Measurements from ENCODE around the gene XPNPEP3.

- TF ChIP-seq POLR2AphosphoS5 (IDR thresholded peaks at IDR 0.05; ENCODE audit: low read depth, low read length) (no peak), TAF1 (IDR thresholded peaks at IDR 0.05; ENCODE audit: borderline replicate concordance, low read depth, low read length) (no peak), POLR2A (IDR thresholded peaks at IDR 0.05; ENCODE audit: low read depth, low read length) (no peak)
Measured at GRCh38 chr22:40939202-40939601, 82.3 kb downstream of the XPNPEP3 start.
